Lung (tissue), 12 donors: ENCODE results near the gene CEP41. TPM values are rescaled to one million over a fixed set of nuclear protein-coding genes. Genes with fewer than 3 reads are reported as not detected.

Experiments
- ATAC-seq: fragments of 200-7000 bp; cut with Tn5 transposase; one replicate; pipeline ENCODE4 v1.9.1; 2020; ENCODE audit warnings: moderate number of reproducible peaks; ENCODE audit not compliant: insufficient read depth, low FRiP score
- DNase-seq, 3 donors: peaks; one replicate each; pipeline ENCODE4 v3.0.0-alpha.2; 2013 to 2017
- H3K27ac ChIP-seq, 2 donors: one replicate each; pipeline ENCODE4 v1.5.1; 2013; ENCODE audit warnings: mild to moderate bottlenecking in 2 of 2, moderate library complexity in 2 of 2, control low read depth in 1 of 2, inconsistent platforms in 1 of 2, low read depth in 1 of 2, low read length in 1 of 2
- H3K27me3 ChIP-seq, 3 donors: one replicate each; pipeline ENCODE4 v1.5.1; 2013; ENCODE audit warnings: low read length in 2 of 3; ENCODE audit not compliant: control insufficient read depth in 3 of 3, insufficient read depth in 3 of 3
- H3K36me3 ChIP-seq, 4 donors: one replicate each; pipeline ENCODE4 v1.5.1; 2013; ENCODE audit warnings: low read length in 4 of 4, mild to moderate bottlenecking in 1 of 4, moderate library complexity in 1 of 4; ENCODE audit not compliant: control insufficient read depth in 4 of 4, insufficient read depth in 4 of 4
- H3K4me1 ChIP-seq, 5 donors: one replicate each; pipeline ENCODE4 v1.5.1; 2013; ENCODE audit warnings: low read length in 5 of 5, mild to moderate bottlenecking in 2 of 5, moderate library complexity in 1 of 5; ENCODE audit not compliant: control insufficient read depth in 5 of 5, insufficient read depth in 5 of 5
- H3K4me3 ChIP-seq: one replicate; pipeline ENCODE4 v1.5.1; 2013; ENCODE audit warnings: mild to moderate bottlenecking, control low read depth, moderate library complexity
- H3K9ac ChIP-seq, 2 donors: one replicate each; pipeline ENCODE4 v1.5.1; 2013; ENCODE audit warnings: low read length in 2 of 2, control low read depth in 1 of 2; ENCODE audit not compliant: insufficient read depth in 1 of 2
- H3K9me3 ChIP-seq, 4 donors: one replicate each; pipeline ENCODE4 v1.5.1; 2013; ENCODE audit warnings: low read length in 3 of 4, mild to moderate bottlenecking in 1 of 4, moderate library complexity in 1 of 4; ENCODE audit not compliant: control insufficient read depth in 4 of 4, insufficient read depth in 3 of 4
- CTCF ChIP-seq: IDR thresholded peaks from 2 replicates; pipeline ENCODE4 v1.5.1; 2012; ENCODE audit warnings: mild to moderate bottlenecking; ENCODE audit errors: control extremely low read depth, extremely low read depth
- WGBS, 2 donors: extraction: QIAGEN DNeasy Blood & Tissue Kit; methylation state at CpG; one replicate each; pipeline ENCODE4 v1.1.7; 2013; 5-methylcytosine and 5-hydroxymethylcytosine counted together
- polyA plus RNA-seq, 2 donors: library from polyadenylated mRNA; stranded (reverse); fragments of 200-250 nt; gene quantifications; one replicate each; pipeline ENCODE4 v1.2.1, GENCODE V29; 2013
- total RNA-seq, 2 donors: library from RNA; depleted of rRNA in 1 of 2; stranded (reverse); fragments of >200 nt in 1 of 2; gene quantifications; one replicate each; pipeline ENCODE4 v1.2.1, GENCODE V29; 2014 to 2021
- donor health status: control.
- donor health status: control.
- donor health status: Bipolar disorder and iron deficiency.
- donor health status: healthy.
- donor health status: DM: yes; HTN: yes; CAD: no.

The CEP41 gene
- total and polyA plus RNA-seq, 4 donors = 3.7 to 15.3 (median 11.6) TPM

- Histone ChIP-seq H3K36me3 (no peaks in the 10 kb centered on the region), H3K4me1 (no peaks in the 10 kb centered on the region), H3K27me3 (no peaks in the 10 kb centered on the region), H3K9ac (no peak overlapping the region), H3K9me3 (peaks cover 0 to 7% (median 3%) of the 10 kb centered on the region in 4 donors), H3K27ac (no peak overlapping the region), H3K4me3 (no peak overlapping the region)
- DNase-seq = no peak
- TF ChIP-seq CTCF = no peak
- no peak for ATAC-seq
- 74 to 81% methylated on average over 7 of the region's 7 CpGs for WGBS, 2 donors
Measured at GRCh38 chr7:130475776-130476175, 35.0 kb upstream of the CEP41 start.

GRCh38 chr7:130473876-130474275 lies 33.1 kb upstream of the CEP41 start:
- WGBS, 2 donors = 61 to 77% methylated on average over 4 of the region's 4 CpGs
- Histone ChIP-seq H3K27me3 (no peaks in the 10 kb centered on the region), H3K4me1 (no peaks in the 10 kb centered on the region), H3K4me3 (no peak overlapping the region), H3K9ac (no peak overlapping the region), H3K27ac (no peak overlapping the region), H3K9me3 (peaks cover 0 to 7% (median 3%) of the 10 kb centered on the region in 4 donors), H3K36me3 (no peaks in the 10 kb centered on the region)
- DNase-seq (no peak), ATAC-seq (no peak)
- no peak for TF ChIP-seq CTCF

DNA sequence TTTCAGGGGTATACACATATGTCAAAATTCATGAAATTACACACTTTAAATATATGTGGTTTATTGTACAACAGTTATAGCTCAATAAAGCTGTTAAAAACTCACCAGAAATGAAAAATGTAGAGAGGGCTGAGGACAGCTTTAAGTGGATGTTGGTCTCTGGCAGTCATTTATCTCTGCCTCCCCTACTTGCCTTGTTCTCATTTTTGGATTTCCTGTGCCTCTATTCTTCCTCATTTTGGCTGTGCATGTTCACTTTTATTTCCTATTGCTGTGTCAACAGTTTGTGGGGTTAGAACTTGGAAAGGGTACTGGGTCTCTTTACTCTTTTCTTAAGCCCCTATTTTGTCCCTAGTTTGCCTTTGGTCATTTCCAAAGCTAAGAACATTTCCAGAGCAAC lies 32.5 kb upstream of the CEP41 start:
- ATAC-seq = no peak
- Histone ChIP-seq H3K4me3 (no peak overlapping the region), H3K4me1 (no peaks in the 10 kb centered on the region), H3K27ac (no peak overlapping the region), H3K27me3 (no peaks in the 10 kb centered on the region), H3K9ac (no peak overlapping the region), H3K36me3 (no peaks in the 10 kb centered on the region), H3K9me3 (peaks cover 0 to 5% (median 3%) of the 10 kb centered on the region in 4 donors)
- TF ChIP-seq CTCF = no peak
- no peak for DNase-seq

DNA sequence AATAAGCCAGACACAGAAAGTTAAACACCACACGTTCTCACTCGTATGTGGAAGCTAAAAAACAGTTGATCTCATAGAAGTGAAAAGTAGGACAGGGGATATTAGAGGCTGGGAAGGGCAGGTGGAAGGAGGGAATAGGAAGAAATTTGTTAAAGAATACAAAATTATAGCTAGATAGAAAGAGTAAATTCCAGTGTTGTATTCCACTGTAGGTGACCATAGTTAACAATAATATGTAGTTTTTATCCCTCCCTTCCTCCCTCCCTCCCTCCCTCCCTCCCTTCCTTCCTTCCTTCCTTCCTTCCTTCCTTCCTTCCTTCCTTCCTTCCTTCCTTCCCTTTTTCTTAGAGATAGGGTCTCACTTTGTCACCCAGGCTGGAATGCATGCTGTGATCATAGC lies 31.2 kb upstream of the CEP41 start:
- WGBS, 2 donors = 90 to 95% methylated on average over 2 of the region's 2 CpGs
- Histone ChIP-seq H3K4me3 (no peak overlapping the region), H3K36me3 (no peaks in the 10 kb centered on the region), H3K4me1 (no peaks in the 10 kb centered on the region), H3K9ac (no peak overlapping the region), H3K27me3 (no peaks in the 10 kb centered on the region), H3K27ac (no peak overlapping the region), H3K9me3 (no peaks in the 10 kb centered on the region)
- ATAC-seq (no peak), DNase-seq (no peak)
- TF ChIP-seq CTCF = no peak
